ENCODE results near the gene CTRB2. TPM values are rescaled to one million over a fixed set of nuclear protein-coding genes. Genes with fewer than 3 reads are reported as not detected.
"Not testable (repeated sequence)": the region's sequence is repeated elsewhere in the genome, so short reads cannot be mapped to it uniquely, and the experiment has no call there.

The CTRB2 gene
- total RNA-seq, 1 donor from 2014 or later, result not detected

- DNase-seq (ENCODE audit: low read depth in 2 of 2), result not testable (repeated sequence)
Measured at GRCh38 chr16:75205961-75206748, 806 bp downstream of the CTRB2 start.

- DNase-seq (ENCODE audit: low read depth in 2 of 2), result not testable (repeated sequence)
Measured at GRCh38 chr16:75205438-75205837, 1.5 kb downstream of the CTRB2 start.

GRCh38 chr16:75204905-75205304 is 2.1 kb downstream of the CTRB2 start:
- DNase-seq (ENCODE audit: low read depth in 2 of 2), result not testable (repeated sequence)

- no peak for DNase-seq (ENCODE audit: low read depth in 2 of 2)
Measured at GRCh38 chr16:75204410-75204758, 2.6 kb downstream of the CTRB2 start.

- no peak for DNase-seq (ENCODE audit: low read depth in 2 of 2)
Measured at GRCh38 chr16:75203667-75204409, 3.1 kb downstream of the CTRB2 start.

- no peak for DNase-seq (ENCODE audit: low read depth in 2 of 2)
Measured at GRCh38 chr16:75203096-75203495, 3.9 kb downstream of the CTRB2 start.

- no peak for DNase-seq (ENCODE audit: low read depth in 2 of 2)
Measured at GRCh38 chr16:75202069-75202590, 4.8 kb downstream of the CTRB2 start.

GRCh38 chr16:75198135-75198600 is 8.8 kb downstream of the CTRB2 start:
- DNase-seq (ENCODE audit: low read depth in 2 of 2), result no peak

GRCh38 chr16:75197522-75198134 is 9.3 kb downstream of the CTRB2 start:
- DNase-seq (ENCODE audit: low read depth in 2 of 2), result no peak

GRCh38 chr16:75196836-75197235 is 10.1 kb downstream of the CTRB2 start:
- DNase-seq (ENCODE audit: low read depth in 2 of 2), result no peak

- no peak for DNase-seq (ENCODE audit: low read depth in 2 of 2)
Measured at GRCh38 chr16:75195811-75196790, 10.9 kb downstream of the CTRB2 start.

- no peak for DNase-seq (ENCODE audit: low read depth in 2 of 2)
Measured at GRCh38 chr16:75193730-75194444, 13.1 kb downstream of the CTRB2 start.

GRCh38 chr16:75193265-75193650 is 13.7 kb downstream of the CTRB2 start:
- DNase-seq (ENCODE audit: low read depth in 2 of 2), result peak; percentile 28 to 58

- no peak for DNase-seq (ENCODE audit: low read depth in 2 of 2)
Measured at GRCh38 chr16:75192606-75193264, 14.2 kb downstream of the CTRB2 start.

- no peak for DNase-seq (ENCODE audit: low read depth in 2 of 2)
Measured at GRCh38 chr16:75189638-75190245, 17.2 kb downstream of the CTRB2 start.

GRCh38 chr16:75188832-75189477 is 18.0 kb downstream of the CTRB2 start:
- no peak for DNase-seq (ENCODE audit: low read depth in 2 of 2)

GRCh38 chr16:75181630-75182029 is 25.3 kb downstream of the CTRB2 start:
- DNase-seq (ENCODE audit: low read depth in 2 of 2), result no peak

GRCh38 chr16:75179208-75179607 is 27.8 kb downstream of the CTRB2 start:
- DNase-seq (ENCODE audit: low read depth in 2 of 2), result no peak

- DNase-seq (ENCODE audit: low read depth in 2 of 2), result no peak
Measured at GRCh38 chr16:75176926-75177325, 30.0 kb downstream of the CTRB2 start.

Data from dermis microvascular lymphatic vessel endothelial cell (primary cell).